ENCODE measurements around the gene PBRM1.

Gene PBRM1

DNA sequence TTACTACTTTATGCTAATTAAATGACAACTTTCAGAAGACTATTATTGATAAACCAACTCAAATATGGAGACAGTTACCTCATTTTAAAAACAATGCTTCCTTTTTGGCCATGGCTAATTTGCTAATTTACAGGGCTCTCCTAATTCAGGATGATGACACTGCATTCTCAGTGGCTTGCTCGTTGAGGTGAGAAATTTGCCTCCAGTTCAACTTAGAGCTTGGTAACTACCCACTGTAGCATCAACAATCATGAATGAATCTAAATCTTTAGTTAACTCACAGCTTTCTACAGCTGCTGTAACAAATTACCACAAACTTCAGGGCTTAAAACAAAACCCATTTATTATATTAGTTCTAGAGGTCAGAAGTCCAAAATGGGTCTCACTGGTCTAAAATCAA lies 14.0 kb downstream of the PBRM1 start:
- DNase-seq (ENCODE audit: insufficient read length, low spot score): no peak
- peak; percentile 14 for FAIRE-seq

DNA sequence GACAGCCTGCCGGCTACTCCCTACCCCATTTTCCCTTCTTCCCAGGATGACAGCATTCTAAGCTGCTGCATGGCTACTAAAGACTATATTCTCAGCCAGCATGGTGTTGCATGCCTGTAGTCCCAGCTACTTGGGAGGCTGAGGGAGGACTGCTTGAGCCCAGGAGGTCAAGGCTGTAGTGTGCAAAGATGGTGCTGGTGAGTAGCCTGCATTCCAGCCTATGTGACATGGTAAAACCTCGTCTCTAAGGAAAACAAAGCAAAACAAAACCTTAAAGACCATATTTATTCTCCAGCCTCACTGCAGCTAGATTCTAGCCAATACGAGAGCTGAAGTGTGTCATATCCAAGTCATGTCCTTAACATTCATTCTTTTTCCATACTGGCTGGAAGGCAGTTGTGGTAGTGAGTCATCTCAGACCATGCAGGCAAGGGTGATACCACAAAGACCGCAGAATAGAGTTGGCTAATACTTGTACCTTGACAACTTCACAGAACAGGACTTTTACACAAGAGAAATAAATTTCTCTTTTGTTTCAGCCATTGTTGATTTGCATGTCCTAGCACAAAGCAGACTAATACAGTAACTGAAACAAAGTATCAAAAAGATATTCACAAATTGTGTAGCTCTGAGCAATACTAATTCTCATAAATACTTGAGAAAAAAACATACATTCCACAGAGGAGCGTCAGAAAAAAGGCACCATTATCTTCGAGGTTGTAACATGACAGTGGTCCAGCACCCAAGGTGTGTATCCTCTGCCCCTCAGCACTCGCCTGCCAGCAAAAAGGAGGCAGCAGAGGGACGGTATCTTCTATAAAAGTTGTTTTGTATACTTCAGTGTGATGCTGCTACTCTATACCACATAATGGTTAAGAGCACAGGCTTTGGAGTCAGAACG lies 14.8 kb downstream of the PBRM1 start:
- no peak for DNase-seq (ENCODE audit: insufficient read length, low spot score)
- peak; percentile 76 for FAIRE-seq

DNA sequence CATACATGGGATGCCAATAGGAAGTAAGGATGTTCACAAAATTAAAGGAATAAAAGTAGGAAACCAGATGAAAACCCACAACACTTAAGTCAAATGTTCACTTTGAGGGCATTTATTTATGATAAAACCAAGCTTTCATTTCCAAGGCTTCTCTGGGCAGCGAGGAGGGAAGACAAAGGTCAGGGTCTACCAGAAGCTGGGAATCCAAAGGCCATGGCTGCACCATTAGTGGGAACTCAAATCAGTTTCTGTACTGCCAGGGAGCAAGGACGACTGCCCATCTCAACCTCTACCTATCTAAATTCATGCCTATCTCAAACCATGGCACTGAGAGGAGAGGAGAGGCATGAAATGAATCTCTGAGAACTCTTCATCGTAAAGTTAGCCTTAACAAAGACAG lies 22.6 kb downstream of the PBRM1 start:
- no peak for DNase-seq (ENCODE audit: insufficient read length, low spot score)
- no peak for FAIRE-seq

GRCh38 chr3:52660046-52660445 lies 25.7 kb downstream of the PBRM1 start:
- FAIRE-seq: no peak
- DNase-seq (ENCODE audit: insufficient read length, low spot score): no peak

DNA sequence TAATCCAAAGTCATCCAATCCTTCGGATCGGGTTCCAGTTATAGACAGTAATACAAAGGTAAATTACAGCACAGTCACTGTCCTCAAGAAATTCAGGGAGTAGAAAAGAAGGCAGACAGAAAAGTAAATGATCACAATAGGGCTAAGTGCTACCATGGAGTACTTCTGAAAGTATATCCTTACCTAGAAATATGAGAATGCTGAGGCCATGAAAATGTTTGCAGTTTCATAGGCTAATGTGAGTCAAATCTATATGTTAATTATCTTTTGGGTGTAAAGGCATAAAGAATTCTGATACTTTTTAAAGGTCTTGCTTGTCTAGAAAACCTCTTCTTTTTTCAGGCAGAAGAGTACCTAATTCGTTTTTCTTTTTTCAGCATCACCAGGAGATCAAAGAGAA lies 29.8 kb downstream of the PBRM1 start:
- DNase-seq (ENCODE audit: insufficient read length, low spot score): no peak

GRCh38 chr3:52651592-52651991 lies 34.1 kb downstream of the PBRM1 start:
- FAIRE-seq (no peak), DNase-seq (ENCODE audit: insufficient read length, low spot score) (no peak)

More for the DNA sequence above, 29.8 kb downstream of the PBRM1 start:
- no peak for FAIRE-seq

DNA sequence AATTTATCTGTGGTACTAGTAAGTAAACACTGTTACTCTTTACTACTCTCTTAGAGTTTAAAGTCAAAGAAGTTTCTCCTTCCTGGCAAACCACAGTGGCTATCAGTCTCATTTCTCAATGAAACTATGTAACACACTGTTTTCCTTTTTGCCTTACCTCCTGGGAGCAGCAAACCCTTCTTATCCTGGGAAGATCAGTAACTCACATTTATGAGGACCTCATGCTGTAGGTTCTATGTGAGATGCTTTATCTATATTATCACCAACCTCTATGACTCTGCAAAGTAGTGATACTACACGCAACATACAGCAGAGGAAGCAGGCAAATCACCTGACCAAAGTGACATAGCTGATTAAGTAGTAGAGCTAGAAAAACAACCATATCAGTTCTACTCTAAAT lies 35.3 kb downstream of the PBRM1 start:
- FAIRE-seq (peak; percentile 35), DNase-seq (ENCODE audit: insufficient read length, low spot score) (no peak)

GRCh38 chr3:52649461-52650210 lies 36.1 kb downstream of the PBRM1 start:
- FAIRE-seq: no peak
- no peak for DNase-seq (ENCODE audit: insufficient read length, low spot score)

GRCh38 chr3:52645549-52645948 lies 40.2 kb downstream of the PBRM1 start:
- DNase-seq (ENCODE audit: insufficient read length, low spot score): no peak
- FAIRE-seq: no peak

- no peak for FAIRE-seq
Observed at GRCh38 chr3:52636673-52637072, 49.0 kb downstream of the PBRM1 start.

DNA sequence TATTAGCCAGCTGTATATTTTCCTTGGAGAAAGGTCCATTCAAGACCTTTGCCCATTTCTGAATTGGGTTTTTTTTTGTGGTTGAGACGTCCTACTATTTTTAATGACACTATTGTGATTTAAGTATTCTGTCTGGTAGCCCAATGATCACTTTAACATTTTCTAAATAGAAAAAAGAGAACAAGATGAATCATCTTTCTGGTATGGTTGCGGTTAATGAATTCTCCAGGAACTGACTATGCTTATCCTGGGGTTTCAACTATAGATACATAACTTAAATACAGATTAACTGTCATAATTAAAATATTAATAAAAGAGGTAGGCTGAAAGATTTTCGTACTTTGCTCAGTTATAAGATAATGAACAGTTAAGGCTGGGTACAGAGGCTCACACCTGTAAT lies 51.9 kb downstream of the PBRM1 start:
- no peak for DNase-seq (ENCODE audit: insufficient read length, low spot score)
- no peak for FAIRE-seq

More at GRCh38 chr3:52636673-52637072, 49.0 kb downstream of the PBRM1 start:
- DNase-seq (ENCODE audit: insufficient read length, low spot score): no peak

DNA sequence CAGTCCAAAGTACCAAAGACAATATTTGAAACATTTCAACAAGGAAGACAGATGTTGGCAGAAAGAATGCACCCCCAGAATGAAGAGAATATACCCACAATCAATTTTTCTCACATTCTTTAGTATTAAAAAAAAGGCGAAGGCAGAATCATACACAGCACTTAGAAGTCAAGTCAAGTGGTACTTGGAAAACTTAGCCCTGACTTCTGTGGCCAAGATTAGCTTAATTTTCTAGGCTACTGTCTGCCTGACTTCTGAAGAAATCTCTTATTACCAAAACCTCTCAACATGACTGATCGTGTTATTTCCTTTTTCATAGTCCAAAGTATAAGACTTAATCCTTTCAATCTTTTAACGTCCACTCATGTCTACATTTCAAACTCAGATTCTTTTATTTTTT lies 60.7 kb downstream of the PBRM1 start:
- FAIRE-seq: no peak

GRCh38 chr3:52623234-52623792 lies 62.4 kb downstream of the PBRM1 start:
- no peak for DNase-seq (ENCODE audit: insufficient read length, low spot score)
- FAIRE-seq: no peak

More for the DNA sequence above, 60.7 kb downstream of the PBRM1 start:
- DNase-seq (ENCODE audit: insufficient read length, low spot score): no peak

- no peak for FAIRE-seq
- no peak for DNase-seq (ENCODE audit: insufficient read length, low spot score)
Observed at GRCh38 chr3:52620580-52620979, 65.1 kb downstream of the PBRM1 start.

- DNase-seq (ENCODE audit: insufficient read length, low spot score) (no peak), FAIRE-seq (no peak)
Observed at GRCh38 chr3:52615166-52615565, 70.5 kb downstream of the PBRM1 start.

DNA sequence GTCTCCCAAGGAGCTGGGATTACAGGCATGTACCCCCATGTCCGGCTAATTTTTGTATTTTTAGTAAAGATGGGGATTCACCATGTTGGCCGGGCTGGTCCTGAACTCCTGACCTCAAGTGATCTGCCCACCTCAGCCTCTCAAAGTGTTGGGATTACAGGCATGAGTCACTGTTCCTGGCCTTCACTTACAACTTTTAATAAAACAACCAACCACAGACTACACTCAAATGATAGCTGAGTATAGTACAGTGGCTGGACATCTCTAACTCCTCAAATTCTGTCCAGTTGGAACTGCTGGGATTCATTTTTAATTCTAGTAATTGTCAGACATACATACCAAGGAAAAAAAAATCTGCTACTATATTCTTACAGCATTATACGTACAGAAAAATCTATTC lies 71.0 kb downstream of the PBRM1 start:
- FAIRE-seq: no peak
- DNase-seq (ENCODE audit: insufficient read length, low spot score): no peak

DNA sequence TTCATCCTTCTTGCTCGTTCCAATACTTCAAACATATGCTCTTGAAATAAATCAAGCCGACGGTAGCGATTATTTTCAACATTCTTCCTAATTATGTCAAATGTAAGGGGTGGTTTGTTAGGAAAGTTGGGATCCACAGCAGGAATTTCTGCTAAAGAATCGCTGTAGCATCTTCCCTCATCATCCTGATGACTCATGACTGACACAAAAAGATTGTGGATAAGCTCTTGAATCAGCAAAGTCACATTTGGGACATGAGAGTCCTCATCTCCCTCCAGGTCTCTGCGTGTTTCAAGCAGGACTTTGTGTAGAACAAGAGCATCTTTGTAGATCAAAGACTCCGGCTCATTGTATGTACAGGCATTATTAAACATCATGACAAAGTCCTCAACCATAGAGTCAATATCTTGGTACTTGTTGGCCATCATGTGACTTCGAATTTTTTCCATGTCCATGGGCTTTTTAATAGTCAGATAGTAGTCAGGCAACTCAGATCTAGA lies 76.3 kb downstream of the PBRM1 start:
- DNase-seq (ENCODE audit: insufficient read length, low spot score): no peak
- FAIRE-seq: peak; percentile 28

DNA sequence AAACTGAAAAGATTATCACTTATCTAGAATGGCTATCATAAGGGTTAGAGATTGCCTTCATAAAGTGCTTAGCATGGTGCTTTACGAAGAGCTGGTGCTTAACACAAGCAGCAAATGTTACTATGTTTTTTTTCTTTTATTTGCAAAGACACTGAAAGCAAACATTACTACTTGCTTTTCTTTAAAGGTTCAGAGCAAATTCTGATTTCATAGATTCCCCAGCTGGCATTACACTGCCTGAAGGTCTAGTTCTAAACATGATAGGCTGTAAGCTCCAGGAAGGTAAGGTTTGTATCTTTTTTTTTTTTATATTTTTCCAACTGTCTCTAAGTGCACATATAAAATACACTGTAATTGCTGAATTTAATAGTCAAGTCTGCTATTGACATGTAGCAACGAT lies 77.4 kb downstream of the PBRM1 start:
- FAIRE-seq: no peak

DNA sequence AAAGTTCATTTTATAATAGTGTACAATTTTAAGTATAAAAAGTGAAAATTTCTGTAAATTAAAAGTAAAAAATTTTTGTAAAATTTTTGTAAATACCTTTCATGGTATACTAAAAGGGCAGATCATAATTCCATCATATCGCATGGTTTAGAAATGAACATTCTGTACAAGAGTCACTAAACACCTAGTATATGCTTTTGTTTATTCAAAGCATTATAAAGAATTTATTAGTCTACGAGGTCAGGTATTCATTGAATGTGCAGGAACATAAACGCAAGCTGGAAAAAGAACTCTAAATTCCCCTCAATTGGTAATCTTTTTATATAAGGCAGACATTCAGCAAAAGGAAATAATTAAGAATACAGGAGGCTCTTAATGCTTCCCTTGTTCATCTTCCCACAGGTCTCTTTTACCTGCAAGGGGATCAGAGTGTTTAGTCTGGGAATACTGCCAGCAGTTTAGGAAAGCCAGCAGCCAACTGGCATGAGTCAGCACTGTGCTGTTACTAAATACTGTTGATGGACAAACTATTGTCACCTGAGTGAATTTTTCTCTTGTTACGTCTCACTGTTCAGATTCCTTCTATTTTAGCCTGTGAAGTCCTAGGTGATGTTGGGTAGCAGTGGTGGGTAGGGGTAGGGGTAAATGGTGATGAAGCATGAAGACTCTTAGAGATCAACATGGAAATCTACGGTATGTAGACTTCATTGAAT lies 79.2 kb downstream of the PBRM1 start:
- DNase-seq (ENCODE audit: insufficient read length, low spot score) (no peak), FAIRE-seq (no peak)

More for the DNA sequence above, 77.4 kb downstream of the PBRM1 start:
- DNase-seq (ENCODE audit: insufficient read length, low spot score): no peak

- DNase-seq (ENCODE audit: insufficient read length, low spot score): no peak
Observed at GRCh38 chr3:52600258-52600657, 85.5 kb downstream of the PBRM1 start.

More at GRCh38 chr3:52600258-52600657, 85.5 kb downstream of the PBRM1 start:
- no peak for FAIRE-seq

Measured in GM19239 (cell line).